PFSK-1 (cell line): ENCODE measurements around the gene GAD1.

ENCODE experiments used
- FOXP2 ChIP-seq: optimal IDR thresholded peaks from 2 replicates; pipeline ENCODE3; 2011; ENCODE audit warnings: borderline replicate concordance, control low read depth, inconsistent platforms; ENCODE audit not compliant: insufficient read depth; ENCODE audit errors: extremely low read length, extremely low read depth
- POLR2AphosphoS5 ChIP-seq: IDR thresholded peaks from 2 replicates; pipeline ENCODE4 v1.6.1; 2012; ENCODE audit warnings: low read depth, mild to moderate bottlenecking, control low read depth, low read length, moderate library complexity
- SIN3A ChIP-seq: IDR thresholded peaks from 2 replicates; pipeline ENCODE4 v1.6.1; 2012; ENCODE audit warnings: mild to moderate bottlenecking, low read length, moderate library complexity, borderline replicate concordance; ENCODE audit not compliant: insufficient read depth
- TAF1 ChIP-seq: IDR thresholded peaks from 2 replicates; pipeline ENCODE4 v1.6.1; 2012; ENCODE audit warnings: low read length, control low read depth, borderline replicate concordance; ENCODE audit not compliant: insufficient read depth
- TF ChIP-seq, protein P1 (sequence below), 2 experiments: IDR thresholded peaks; 2 replicates each; pipeline versions ENCODE4 v1.6.1 to v1.8.0; 2011 to 2012; ENCODE audit warnings: low read depth in 2 of 2, low read length in 2 of 2, control low read depth in 1 of 2, inconsistent platforms in 1 of 2, mild to moderate bottlenecking in 1 of 2, moderate library complexity in 1 of 2; ENCODE audit not compliant: insufficient read depth in 1 of 2

The GAD1 gene

DNA sequence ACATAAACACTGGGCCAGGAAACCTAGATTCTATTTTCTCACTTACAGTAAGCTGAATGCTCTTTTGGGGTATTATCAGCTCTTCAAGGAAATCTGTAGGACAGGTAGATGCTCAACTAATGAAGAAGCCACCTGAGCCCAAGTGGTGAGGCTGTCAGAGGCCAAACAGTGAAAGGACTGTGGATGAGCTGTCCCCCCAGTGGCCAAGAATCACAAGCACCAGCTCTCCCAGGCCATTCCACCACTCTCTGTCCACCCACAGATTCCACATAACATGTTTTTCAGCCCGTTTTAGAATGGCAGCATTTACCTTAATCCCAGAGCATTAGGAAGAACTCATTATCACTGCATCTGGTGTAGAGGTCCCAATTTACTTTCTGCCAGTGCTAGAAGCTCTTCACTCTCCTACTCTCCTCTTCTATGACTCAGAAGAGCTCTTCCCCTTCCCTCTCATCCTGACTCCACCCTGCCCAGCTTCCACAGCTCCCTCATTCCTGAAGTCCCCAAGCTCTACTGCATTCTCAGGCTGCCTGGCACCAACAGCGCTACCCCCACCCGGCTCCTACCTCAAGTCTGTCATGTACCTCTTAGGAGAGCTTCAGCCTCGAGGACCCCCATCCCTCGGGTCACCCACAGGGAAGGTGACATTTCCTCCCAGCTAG lies 68.6 kb downstream of the GAD1 start:
- TF ChIP-seq FOXP2 (no peak), TAF1 (no peak), SIN3A (no peak), POLR2AphosphoS5 (no peak)
- TF ChIP-seq, protein P1, sequence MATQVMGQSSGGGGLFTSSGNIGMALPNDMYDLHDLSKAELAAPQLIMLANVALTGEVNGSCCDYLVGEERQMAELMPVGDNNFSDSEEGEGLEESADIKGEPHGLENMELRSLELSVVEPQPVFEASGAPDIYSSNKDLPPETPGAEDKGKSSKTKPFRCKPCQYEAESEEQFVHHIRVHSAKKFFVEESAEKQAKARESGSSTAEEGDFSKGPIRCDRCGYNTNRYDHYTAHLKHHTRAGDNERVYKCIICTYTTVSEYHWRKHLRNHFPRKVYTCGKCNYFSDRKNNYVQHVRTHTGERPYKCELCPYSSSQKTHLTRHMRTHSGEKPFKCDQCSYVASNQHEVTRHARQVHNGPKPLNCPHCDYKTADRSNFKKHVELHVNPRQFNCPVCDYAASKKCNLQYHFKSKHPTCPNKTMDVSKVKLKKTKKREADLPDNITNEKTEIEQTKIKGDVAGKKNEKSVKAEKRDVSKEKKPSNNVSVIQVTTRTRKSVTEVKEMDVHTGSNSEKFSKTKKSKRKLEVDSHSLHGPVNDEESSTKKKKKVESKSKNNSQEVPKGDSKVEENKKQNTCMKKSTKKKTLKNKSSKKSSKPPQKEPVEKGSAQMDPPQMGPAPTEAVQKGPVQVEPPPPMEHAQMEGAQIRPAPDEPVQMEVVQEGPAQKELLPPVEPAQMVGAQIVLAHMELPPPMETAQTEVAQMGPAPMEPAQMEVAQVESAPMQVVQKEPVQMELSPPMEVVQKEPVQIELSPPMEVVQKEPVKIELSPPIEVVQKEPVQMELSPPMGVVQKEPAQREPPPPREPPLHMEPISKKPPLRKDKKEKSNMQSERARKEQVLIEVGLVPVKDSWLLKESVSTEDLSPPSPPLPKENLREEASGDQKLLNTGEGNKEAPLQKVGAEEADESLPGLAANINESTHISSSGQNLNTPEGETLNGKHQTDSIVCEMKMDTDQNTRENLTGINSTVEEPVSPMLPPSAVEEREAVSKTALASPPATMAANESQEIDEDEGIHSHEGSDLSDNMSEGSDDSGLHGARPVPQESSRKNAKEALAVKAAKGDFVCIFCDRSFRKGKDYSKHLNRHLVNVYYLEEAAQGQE (IDR thresholded peaks at IDR 0.05; ENCODE audit: insufficient read depth in 1 of 2, low read depth in 2 of 2, low read length in 2 of 2), result no peak

DNA sequence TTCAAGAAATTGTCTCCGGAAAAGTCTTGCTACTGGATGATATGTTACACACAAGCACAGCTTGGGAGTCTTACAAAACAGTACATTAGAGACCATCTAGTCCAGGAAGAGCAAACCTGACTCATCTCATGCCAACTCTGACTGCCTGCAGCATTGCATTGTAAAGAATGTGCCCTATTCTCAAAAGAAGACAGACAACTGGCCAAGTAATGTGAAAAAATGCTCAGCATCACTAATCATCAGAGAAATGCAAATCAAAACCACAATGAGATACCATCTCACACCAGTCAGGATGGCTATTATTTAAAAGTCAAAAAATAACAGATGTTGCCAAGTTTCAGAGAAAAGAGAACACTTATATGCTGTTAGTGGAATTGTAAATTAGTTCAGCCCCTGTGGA lies 69.7 kb downstream of the GAD1 start:
- TF ChIP-seq POLR2AphosphoS5 (no peak), FOXP2 (no peak), TAF1 (no peak)
- TF ChIP-seq, protein P1 (IDR thresholded peaks at IDR 0.05; ENCODE audit: insufficient read depth in 1 of 2, low read depth in 2 of 2, low read length in 2 of 2), result no peak

DNA sequence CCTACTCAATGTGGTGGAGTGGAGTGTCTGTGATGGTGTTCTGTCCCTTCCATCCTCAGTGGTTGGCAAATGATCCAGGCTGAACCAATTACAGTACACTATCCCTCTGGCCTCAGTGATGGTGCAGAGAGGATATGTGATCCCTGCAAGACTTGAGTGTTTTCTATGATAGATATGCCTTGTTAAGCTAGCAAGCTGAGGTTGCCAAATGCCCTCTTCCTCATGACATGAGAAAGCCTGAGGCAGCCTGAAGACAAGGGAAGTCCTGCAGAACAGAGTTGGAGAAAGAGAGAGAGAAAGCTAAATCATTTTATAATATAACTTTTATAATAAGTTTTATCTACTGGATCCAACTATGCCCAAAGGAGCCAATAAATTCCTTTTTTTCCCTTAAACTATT lies 70.8 kb downstream of the GAD1 start:
- TF ChIP-seq SIN3A (no peak), FOXP2 (no peak), TAF1 (no peak), POLR2AphosphoS5 (no peak)
- TF ChIP-seq, protein P1 (IDR thresholded peaks at IDR 0.05; ENCODE audit: insufficient read depth in 1 of 2, low read depth in 2 of 2, low read length in 2 of 2), result no peak

DNA sequence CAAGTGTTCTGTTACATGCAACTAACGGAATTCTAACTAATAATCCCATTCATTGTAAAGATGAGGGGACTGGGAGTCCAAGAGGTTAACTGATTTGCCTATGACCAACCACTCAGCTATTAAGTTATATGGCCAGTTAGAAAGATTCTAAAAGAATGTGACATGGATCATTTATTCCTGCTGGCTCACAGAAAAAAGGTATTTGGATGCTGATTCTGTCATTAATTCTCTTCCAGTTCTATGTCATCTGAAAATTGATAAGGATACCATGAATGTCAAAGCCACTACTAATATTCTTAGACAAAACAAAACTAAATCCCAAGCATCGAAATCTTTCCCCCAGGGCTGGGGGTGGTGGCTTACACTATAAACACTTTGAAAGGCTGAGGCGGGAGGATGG lies 71.2 kb downstream of the GAD1 start:
- TF ChIP-seq FOXP2, result no peak
- no peak for TF ChIP-seq SIN3A
- TF ChIP-seq, protein P1 (IDR thresholded peaks at IDR 0.05; ENCODE audit: insufficient read depth in 1 of 2, low read depth in 2 of 2, low read length in 2 of 2), result no peak
- no peak for TF ChIP-seq POLR2AphosphoS5
- no peak for TF ChIP-seq TAF1

DNA sequence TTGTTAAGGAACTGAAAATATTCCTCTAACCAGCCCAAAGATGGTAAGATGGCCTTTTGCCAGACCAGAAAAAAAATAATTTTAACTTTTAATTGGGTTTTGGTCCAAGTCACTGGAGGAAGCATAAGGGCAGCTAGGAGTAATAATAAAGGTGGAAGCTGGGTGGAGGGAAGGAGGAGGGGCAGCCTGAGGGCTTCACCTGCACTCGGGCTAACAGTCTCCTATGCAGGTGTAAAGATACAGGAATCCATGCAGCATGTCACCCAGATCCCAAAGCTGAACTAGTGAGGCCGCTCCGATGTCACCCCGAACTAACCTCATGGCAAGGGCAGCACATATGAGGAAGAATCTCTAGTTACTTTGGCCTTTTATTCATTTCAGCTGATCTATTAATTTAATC lies 75.2 kb downstream of the GAD1 start:
- no peak for TF ChIP-seq SIN3A
- TF ChIP-seq, protein P1 (IDR thresholded peaks at IDR 0.05; ENCODE audit: insufficient read depth in 1 of 2, low read depth in 2 of 2, low read length in 2 of 2), result no peak
- no peak for TF ChIP-seq FOXP2
- no peak for TF ChIP-seq POLR2AphosphoS5
